ENCODE measurements around the gene FBXL2.

GRCh38 chr3:33364060-33364459, 86.8 kb downstream of the FBXL2 start:
- TF ChIP-seq, protein P1, sequence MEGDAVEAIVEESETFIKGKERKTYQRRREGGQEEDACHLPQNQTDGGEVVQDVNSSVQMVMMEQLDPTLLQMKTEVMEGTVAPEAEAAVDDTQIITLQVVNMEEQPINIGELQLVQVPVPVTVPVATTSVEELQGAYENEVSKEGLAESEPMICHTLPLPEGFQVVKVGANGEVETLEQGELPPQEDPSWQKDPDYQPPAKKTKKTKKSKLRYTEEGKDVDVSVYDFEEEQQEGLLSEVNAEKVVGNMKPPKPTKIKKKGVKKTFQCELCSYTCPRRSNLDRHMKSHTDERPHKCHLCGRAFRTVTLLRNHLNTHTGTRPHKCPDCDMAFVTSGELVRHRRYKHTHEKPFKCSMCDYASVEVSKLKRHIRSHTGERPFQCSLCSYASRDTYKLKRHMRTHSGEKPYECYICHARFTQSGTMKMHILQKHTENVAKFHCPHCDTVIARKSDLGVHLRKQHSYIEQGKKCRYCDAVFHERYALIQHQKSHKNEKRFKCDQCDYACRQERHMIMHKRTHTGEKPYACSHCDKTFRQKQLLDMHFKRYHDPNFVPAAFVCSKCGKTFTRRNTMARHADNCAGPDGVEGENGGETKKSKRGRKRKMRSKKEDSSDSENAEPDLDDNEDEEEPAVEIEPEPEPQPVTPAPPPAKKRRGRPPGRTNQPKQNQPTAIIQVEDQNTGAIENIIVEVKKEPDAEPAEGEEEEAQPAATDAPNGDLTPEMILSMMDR (IDR thresholded peaks at IDR 0.05) = no peak
- no peak for TF ChIP-seq POLR2A (IDR thresholded peaks at IDR 0.05)

Measured in suprapubic skin (tissue), 3 donors.